HG03135 (cell line): Measurements from ENCODE around the gene TMC8.

Experiments used
- ATAC-seq: cut with Tn5 transposase; IDR thresholded peaks from one replicate; pipeline ENCODE4 v1.9.1; 2021; ENCODE audit warnings: mild to moderate bottlenecking, moderate library complexity; ENCODE audit not compliant: unreplicated experiment

The TMC8 gene

DNA sequence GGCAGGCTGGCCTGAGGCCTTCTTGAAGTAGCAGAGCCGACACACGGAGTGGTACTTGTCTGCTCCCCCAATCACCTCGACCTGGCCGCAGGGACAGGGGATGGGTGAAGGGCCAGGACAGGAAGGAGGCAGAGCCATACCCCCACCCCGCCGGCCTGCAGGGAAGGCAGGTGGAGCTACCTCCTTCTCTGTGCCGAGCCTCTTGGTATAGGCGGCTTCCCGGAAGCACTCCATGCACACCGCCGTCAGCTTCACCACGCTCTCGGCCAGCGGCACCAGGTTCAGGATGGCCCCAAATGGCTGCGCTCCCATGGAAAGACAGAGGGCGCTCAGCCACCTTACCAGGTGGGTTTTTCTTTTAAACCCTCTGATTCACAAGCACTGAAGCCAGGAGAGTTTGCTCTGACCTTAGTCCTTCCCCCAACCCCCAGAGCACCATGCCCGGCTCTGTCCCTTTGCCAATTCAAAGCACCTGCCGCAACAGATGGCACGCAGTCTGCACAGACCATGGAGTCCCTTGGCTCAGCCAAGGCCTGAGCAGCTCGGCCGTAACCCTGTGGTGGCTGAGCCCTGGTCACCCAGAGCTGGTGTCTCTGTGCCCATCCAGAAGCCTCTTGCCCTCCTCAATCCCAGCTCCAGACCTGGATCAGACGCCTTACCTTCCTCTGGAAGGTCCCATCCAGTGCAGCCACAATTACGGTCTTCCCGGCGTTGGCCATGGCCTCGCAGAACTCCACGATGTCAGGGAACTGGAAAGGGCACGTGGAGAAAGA lies 44.5 kb downstream of the TMC8 start:
- no peak for ATAC-seq

DNA sequence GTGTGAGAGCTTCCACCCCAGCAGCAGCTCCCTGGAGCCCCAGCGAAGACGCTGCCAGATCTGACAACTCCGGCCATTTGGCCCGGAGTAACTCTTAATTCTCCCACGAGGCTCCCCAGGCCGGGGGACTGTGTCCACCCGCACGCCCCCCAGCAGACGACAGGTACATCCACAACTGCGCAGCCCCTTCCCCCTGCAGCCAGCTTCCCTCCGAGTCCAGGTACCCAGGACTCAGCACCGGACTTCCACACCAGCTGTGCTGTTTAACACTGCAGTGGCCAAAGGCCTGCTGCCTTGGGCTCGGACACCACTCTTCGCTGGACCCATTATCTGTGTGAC lies 45.0 kb downstream of the TMC8 start:
- ATAC-seq, result no peak

DNA sequence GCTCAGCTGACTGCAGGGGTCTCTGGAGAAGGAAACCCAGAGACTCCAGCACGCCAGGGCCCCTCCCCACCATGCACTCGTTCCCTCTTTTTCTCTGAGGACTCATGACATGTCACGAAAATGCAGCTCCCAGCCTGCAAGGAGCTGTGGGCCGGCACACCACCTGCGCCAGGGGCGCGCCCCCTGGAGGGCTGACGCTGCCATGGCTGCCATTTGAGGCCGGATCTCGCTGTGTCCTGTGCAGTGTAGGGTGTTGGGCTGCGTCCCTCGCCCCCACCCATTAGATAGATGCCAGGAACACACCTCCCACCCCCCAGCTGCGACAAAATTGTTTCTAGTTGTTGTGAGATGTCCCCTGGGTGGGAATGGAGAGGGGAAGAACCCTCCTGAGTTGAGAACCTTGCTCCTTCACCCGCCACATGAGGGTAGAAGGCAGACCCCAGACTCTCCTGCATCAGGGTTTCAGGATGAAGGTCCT lies 46.0 kb downstream of the TMC8 start:
- no peak for ATAC-seq

DNA sequence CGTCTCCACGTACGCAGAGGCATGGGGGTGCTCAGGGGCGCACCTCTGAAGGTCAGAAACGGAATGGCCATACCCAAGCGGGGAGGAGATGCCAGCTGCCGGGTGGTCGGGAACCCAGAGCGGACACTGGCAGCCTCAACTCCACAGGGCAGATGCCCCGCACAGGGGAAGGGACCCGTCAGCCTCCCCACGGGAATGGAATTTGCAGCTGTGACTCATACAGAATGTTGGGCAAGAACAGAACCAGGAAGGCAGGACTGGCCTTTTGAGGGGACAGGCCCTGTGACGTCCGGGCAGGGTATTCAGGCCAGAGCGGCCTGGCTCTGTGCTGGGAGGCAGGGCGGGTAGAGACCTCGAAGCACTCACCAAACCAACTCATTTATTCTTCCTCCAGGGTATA lies 48.8 kb downstream of the TMC8 start:
- no peak for ATAC-seq

DNA sequence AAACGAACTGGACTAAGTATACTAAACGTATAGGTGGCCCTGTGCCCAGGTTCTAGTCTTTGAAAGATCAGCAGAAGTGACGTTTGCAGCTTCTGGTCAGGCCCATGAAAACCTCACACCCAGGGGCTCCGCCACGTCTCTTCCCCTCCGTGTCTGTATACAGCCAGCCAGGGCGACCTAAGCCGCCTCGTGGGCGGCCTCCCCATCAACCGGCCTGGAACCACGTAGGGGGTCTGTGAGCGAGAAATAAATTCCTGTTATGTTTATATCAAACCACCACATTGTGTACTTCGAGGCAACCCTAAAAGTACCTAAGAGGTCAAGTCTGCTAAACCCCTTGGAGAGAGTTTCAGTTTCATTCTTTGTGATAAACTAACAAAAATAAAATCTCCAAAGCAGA lies 49.5 kb downstream of the TMC8 start:
- ATAC-seq, result no peak

DNA sequence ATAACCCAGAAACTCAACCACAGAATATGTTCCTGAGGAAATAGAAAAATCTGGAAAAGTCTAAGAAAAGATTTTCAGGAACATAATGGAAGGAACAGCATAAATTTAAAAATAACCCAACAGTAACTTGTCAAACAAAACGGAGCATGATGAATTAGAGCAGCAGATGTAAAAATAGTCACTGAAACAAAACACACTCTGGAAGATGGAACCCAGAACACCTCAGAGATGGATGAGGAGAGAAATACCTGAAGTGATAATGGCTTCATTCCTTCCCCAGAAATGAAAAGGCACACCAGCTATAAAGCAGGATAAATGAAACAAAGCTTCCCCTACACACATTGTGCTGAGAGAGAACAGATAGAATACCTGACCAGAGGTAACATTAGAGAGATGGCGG lies 49.9 kb downstream of the TMC8 start:
- ATAC-seq, result no peak

DNA sequence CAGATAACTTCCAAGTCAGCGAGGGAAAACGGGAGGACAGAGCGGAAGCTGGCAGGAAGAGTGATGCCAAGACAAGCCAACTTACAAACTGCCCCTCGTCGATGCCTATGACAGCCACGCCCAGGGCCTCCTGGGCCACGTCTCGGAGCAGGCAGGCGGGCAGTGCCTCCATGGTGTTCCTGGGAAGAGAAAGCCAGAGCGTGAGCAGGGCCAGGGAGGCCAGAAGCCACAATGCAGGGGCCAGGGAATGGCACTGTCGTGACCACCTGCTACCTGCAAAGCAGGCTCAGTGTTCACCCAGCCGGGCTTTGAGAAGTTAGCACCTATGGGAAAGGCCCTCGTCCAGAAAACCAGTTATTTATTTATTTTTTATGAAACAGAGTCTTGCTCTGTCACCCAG lies 51.9 kb downstream of the TMC8 start:
- no peak for ATAC-seq

DNA sequence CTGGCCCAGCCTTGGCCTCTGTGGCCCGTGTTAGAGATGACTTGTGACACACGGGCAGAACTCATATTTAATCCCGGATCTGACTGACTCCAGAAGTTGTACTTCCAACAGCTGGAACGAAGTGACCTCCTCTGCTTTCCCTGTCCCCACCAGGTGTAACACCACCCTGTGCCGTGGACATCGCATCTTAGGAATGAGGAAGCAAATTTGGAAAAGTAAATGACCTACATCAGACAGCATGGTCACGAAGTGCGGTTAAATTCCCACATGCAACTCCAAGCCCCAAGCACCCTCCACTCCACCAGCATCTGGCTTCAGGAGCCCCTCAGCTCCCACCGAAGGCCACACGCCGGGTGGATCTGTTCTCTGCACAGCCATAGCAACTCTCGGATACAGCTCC lies 53.3 kb downstream of the TMC8 start:
- no peak for ATAC-seq

DNA sequence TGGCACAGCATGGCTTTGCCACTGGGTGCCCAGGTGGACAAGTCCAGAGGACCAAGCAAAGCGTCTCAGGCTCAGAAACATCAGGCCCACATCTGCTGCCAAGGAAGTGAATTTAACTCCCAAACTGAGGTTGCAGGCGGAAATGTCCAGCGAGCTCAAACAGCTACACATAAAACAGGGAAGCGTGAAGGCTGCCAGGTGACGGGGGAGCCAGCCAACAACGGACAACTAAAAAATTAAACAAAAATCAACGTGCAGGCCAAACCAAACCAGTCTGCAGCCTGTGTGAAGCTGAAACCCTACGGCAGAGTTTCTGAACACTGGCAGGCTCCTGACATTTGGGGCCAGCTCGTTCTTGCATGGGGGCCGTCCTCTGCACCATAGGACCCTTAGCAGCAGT lies 53.8 kb downstream of the TMC8 start:
- no peak for ATAC-seq

DNA sequence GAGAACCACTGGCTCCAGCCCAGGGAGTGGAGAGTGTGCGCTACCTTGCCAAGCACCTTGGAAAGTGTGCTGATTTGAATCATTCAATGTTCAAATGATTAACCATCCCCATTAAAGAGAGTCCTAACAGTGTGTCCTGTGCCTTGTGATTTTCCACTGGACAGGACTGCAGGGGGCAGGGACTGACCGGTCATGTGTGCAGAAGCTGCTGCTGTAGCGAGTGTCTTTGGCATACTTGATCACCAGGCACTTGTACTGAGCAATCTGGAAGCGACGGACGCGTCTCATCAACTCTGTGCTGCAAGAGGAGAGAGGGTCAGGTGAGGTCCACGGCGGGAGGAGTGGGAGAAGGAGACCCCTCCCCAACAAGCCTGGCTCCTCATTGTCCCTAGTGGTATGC lies 54.3 kb downstream of the TMC8 start:
- no peak for ATAC-seq

DNA sequence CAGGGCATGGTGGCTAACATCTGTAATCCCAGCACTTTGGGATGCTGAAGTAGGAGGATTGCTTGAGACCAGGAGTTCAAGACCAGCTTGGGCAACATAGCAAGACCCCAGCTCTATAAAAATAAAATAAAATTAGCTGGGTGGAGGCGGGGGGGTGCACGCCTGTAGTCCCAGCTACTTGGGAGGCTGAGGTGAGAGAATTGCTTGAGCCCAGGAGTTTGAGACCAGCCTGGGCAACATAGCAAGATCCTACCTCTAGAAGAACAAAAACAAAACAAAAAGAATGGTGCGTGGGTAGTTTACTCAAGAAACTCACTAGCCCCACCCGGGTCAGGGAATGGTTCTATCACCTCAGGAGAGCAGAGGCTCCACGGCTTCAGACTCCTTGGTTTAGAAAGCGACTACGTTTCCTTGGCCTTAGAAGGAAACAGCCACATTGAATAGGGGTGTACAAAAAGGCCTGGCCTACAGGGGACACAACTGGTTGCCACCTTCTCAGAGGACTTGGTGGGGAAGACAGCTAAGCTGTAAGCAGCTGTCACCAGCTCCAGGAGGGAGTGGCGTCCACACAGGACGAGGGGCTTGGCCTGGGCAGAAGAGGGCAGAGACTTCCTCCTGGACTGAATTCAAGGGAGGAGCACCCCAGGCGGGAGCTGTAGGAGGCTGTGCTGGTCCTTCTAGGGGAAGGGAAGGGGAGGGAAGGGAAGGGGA lies 55.6 kb downstream of the TMC8 start:
- no peak for ATAC-seq

DNA sequence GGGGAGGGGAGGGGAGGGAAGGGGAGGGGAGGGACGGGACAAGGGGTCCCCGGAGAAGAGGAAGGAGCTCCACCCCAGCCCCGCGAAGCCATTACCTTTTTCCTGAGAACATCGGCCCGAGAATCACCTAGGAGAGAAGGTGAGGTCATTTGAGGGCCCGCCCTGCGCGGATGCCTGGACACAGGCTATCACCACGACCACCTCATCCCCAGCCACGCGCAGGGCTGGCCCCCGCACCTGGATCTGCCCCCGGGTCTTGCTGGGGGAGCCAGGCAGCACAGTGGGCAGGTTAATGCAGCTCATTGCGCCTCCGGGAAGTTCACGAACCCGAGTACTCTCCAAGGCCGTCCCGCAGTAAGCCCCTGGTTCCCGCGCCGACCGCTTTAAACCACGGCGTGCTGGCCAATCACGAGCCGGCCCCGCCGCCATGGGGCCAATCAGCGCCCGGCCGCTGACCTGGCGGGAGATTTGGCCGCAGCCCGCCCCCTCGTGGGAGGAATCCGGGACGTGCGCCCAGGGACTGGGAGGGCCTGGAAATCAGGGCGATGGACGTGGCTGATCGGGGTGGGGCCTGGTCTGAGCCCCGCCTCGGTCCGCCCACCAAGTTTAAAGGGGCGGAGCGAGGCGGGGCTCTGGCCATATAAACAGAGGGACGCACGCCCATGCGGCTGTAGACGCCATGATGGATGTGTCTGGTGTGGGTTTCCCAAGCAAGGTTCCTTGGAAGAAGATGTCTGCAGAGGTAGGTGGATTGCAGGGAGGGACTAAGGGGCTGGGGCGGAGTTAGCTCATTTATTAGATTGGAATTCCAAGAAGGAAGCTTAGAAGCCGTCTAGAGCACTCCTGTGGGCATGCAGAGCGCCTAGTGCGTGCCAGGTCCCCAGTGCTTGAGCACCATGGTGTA lies 56.4 kb downstream of the TMC8 start, which contains the start of the genes AFMID and TK1:
Gene AFMID, plus strand, starts transcription at position 671 of the 904 bp plus-strand sequence. Its CDS starts 9 bp downstream, at position 680.
Gene TK1, minus strand, starts transcription at position 361 of the 904 bp plus-strand sequence. Its CDS starts 58 bp downstream, at position 303.
- peak; percentile 91 for ATAC-seq
